CD8-positive, alpha-beta memory T cell (primary cell): ENCODE measurements around the gene CCDC184. TPM values are rescaled to one million over a fixed set of nuclear protein-coding genes. Genes with fewer than 3 reads are reported as not detected.

Experiments used
- CTCF ChIA-PET: fragments of 350-600 bp; sonication (Branson Sonifier 250); formaldehyde crosslinking; loops from one replicate; lab custom pipeline; 2021; ENCODE audit warnings: antibody characterized with exemption; lab: Charles Lee
- POLR2A ChIA-PET: fragments of 350-600 bp; sonication (Branson Sonifier 250); formaldehyde crosslinking; loops from one replicate; lab custom pipeline; 2021; ENCODE audit warnings: antibody characterized with exemption; lab: Charles Lee
- DNase-seq, 5 donors: peaks; one replicate each; pipeline versions ENCODE4 v3.0.0 to v3.0.0-alpha.2; 2020 to 2022; ENCODE audit warnings: mixed read lengths in 1 of 5
- H3K27ac ChIP-seq: one replicate; pipeline ENCODE4 v1.7.0; 2013; ENCODE audit warnings: low read depth, mild to moderate bottlenecking, low read length, moderate library complexity
- H3K27me3 ChIP-seq: 2 replicates; pipeline ENCODE4 v1.7.0; 2013; ENCODE audit warnings: low read length, mild to moderate bottlenecking; ENCODE audit not compliant: insufficient read depth, poor library complexity, severe bottlenecking
- H3K36me3 ChIP-seq: 2 replicates; pipeline ENCODE4 v1.7.0; 2013; ENCODE audit warnings: mild to moderate bottlenecking, low read length, moderate library complexity; ENCODE audit not compliant: insufficient read depth
- H3K4me1 ChIP-seq: 2 replicates; pipeline ENCODE4 v1.7.0; 2013; ENCODE audit warnings: mild to moderate bottlenecking, low read length, moderate library complexity; ENCODE audit not compliant: insufficient read depth
- H3K4me3 ChIP-seq: 2 replicates; pipeline ENCODE4 v1.7.0; 2013; ENCODE audit warnings: mild to moderate bottlenecking, low read length
- H3K9me3 ChIP-seq: 2 replicates; pipeline ENCODE4 v1.7.0; 2013; ENCODE audit warnings: mild to moderate bottlenecking, low read length
- H3K27ac Mint-ChIP-seq, 8 donors: one replicate each; pipeline ENCODE4 v1.8.0; 2020 to 2021; ENCODE audit warnings: mixed read lengths in 8 of 8, mild to moderate bottlenecking in 6 of 8, inconsistent platforms in 3 of 8, moderate library complexity in 3 of 8
- H3K27me3 Mint-ChIP-seq, 2 donors: one replicate each; pipeline ENCODE4 v1.8.0; 2020 to 2021; ENCODE audit warnings: mixed read lengths in 2 of 2, mild to moderate bottlenecking in 1 of 2, moderate library complexity in 1 of 2
- H3K36me3 Mint-ChIP-seq, 3 donors: one replicate each; pipeline ENCODE4 v1.8.0; 2020 to 2021; ENCODE audit warnings: mixed read lengths in 3 of 3, inconsistent platforms in 1 of 3, mild to moderate bottlenecking in 1 of 3
- H3K4me1 Mint-ChIP-seq, 3 donors: one replicate each; pipeline ENCODE4 v1.8.0; 2020 to 2021; ENCODE audit warnings: mixed read lengths in 3 of 3, inconsistent platforms in 1 of 3, mild to moderate bottlenecking in 1 of 3
- H3K4me3 Mint-ChIP-seq, 7 donors: one replicate each; pipeline ENCODE4 v1.8.0; 2020 to 2021; ENCODE audit warnings: mixed read lengths in 7 of 7, mild to moderate bottlenecking in 6 of 7, moderate library complexity in 4 of 7, inconsistent platforms in 2 of 7
- H3K9me3 Mint-ChIP-seq, 5 donors: one replicate each; pipeline ENCODE4 v1.8.0; 2020 to 2022; ENCODE audit warnings: mixed read lengths in 5 of 5, mild to moderate bottlenecking in 3 of 5, moderate library complexity in 2 of 5, inconsistent platforms in 1 of 5
- polyA plus RNA-seq: library from polyadenylated mRNA; unstranded; fragments of 300-500 nt; fragmentation: Illumina TruSeq; gene quantifications from one replicate; pipeline ENCODE4 v1.2.3, GENCODE V29; 2021
- total RNA-seq, 2 experiments: library from RNA; stranded (reverse); gene quantifications; one replicate each; pipeline ENCODE4 v1.2.3, GENCODE V29; 2021

The CCDC184 gene
- total and polyA plus RNA-seq, 3 experiments from 2014 or later, result 0.72 to 0.97 (median 0.91) TPM

DNA sequence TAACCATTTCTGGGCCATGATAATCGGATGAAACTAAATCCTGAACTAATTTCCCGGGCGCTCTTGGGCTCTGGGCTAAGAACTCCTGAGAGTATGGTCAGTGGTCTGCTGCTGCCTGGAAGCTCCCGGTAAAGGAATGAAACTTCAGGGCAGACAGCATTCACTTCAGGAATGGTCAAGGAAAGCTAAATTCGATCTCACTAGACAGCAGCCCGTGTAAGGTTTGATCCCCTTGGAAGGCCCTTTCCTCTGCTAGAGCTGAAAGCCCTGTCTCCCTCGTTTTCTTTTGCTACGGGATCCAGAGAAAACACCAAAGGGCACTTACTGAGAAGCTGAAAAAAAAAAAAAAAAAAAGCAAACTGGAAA lies 26.8 kb upstream of the CCDC184 start:
- peaks cover 16% of the 10 kb centered on the region for H3K36me3 ChIP-seq
- Mint-ChIP-seq H3K4me3 (peak overlapping the region; percentile 95 to 99 (median 98)), H3K9me3 (no peaks in the 10 kb centered on the region), H3K27ac (peak overlapping the region; percentile 91 to 99 (median 98)), H3K4me1 (peaks cover 31 to 55% (median 41%) of the 10 kb centered on the region in 3 donors), H3K36me3 (peaks cover 0 to 34% (median 8%) of the 10 kb centered on the region in 3 donors), H3K27me3 (peaks cover 0 to 2% of the 10 kb centered on the region in 2 donors)
- ChIA-PET CTCF (interaction anchor here (0.7 to 2.1 kb wide), 8 partner anchors 9 to 463 kb away, joined by 3 to 11 read pairs (median 6); partner anchors contain the start of gene TMEM106C), POLR2A (interaction anchor here (0.6 to 1.9 kb wide), 4 partner anchors 28 to 251 kb away, joined by 5 to 17 read pairs (median 11); partner anchors contain the start of gene SENP1)
- peak overlapping the region; percentile 96 for H3K4me3 ChIP-seq
- DNase-seq, result no peak
- peaks cover 20% of the 10 kb centered on the region for H3K4me1 ChIP-seq
- H3K9me3 ChIP-seq, result no peaks in the 10 kb centered on the region
- no peaks in the 10 kb centered on the region for H3K27me3 ChIP-seq
- H3K27ac ChIP-seq, result peak overlapping the region; percentile 88

DNA sequence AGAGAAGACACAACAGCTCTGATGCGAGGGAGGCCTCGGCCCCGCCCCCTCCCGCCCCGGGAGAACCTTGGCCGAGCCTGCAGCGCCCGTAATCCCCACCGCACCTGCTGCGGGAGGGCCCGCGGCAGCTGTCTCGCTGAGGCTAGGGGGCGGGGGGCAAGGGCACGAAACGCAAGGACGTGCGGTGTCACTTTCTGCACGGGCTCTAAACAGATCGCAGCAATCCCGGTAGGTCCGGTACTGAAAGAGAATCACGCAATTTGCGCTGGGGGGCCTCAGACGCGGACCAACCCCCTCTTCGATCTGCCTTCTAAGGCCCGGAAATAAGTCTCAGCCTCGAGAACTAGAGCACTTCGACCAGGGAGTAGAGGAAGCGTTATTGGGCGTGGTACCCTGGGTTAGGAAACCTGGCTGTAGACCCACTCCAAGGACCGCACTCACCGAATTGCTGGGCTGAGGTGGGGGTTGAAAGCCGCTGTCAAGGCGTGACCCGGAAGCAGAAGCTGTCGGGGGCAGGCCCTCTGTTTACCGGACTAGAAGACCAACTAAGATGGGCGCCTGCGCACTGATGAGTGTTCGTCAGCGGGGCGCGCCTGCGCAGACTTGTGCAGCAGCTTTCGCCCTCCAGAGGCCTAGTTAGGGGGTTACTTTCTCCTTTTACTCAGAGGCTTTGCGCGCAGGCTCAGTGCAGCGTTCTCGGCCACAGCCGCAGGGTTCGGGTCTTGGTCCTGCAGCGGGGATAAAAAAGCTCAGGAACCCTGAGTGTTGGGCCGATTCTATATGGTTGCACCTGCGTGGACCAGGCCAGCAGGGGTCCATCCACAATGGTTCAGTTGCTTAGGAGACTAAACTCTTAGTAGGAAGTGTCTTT lies 26.2 kb upstream of the CCDC184 start, which contains the start of gene ASB8:
Gene ASB8, minus strand, starts transcription at position 498 of the 871 bp plus-strand sequence. CDS start 4,019 bp downstream, outside the sequence.
- Mint-ChIP-seq H3K27ac (peak within 1 kb of the TSS; percentile 91 to 99 (median 98)), H3K4me3 (peak within 1 kb of the TSS; percentile 95 to 99 (median 98)), H3K4me1 (peaks cover 31 to 52% (median 41%) of the 10 kb centered on the region in 3 donors), H3K27me3 (peaks cover 0 to 2% of the 10 kb centered on the region in 2 donors), H3K9me3 (no peaks in the 10 kb centered on the region), H3K36me3 (peaks cover 0 to 28% (median 8%) of the 10 kb centered on the region in 3 donors)
- no peaks in the 10 kb centered on the region for H3K9me3 ChIP-seq
- H3K27ac ChIP-seq, result peak within 1 kb of the TSS; percentile 88
- H3K4me1 ChIP-seq, result peaks cover 20% of the 10 kb centered on the region
- POLR2A ChIA-PET, result interaction anchor here (0.6 to 1.9 kb wide), 7 partner anchors 13 to 338 kb away, joined by 3 to 17 read pairs (median 8); partner anchors contain the start of genes CCDC184, HDAC7 and SENP1
- H3K27me3 ChIP-seq, result no peaks in the 10 kb centered on the region
- peak; percentile 98 to 99 (median 98) for DNase-seq
- peak within 1 kb of the TSS; percentile 96 for H3K4me3 ChIP-seq
- peaks cover 13% of the 10 kb centered on the region for H3K36me3 ChIP-seq
- CTCF ChIA-PET, result interaction anchor here (0.7 to 2.1 kb wide), 14 partner anchors 10 to 463 kb away, joined by 3 to 11 read pairs (median 4); partner anchors contain the start of genes CCDC184, SENP1 and TMEM106C

DNA sequence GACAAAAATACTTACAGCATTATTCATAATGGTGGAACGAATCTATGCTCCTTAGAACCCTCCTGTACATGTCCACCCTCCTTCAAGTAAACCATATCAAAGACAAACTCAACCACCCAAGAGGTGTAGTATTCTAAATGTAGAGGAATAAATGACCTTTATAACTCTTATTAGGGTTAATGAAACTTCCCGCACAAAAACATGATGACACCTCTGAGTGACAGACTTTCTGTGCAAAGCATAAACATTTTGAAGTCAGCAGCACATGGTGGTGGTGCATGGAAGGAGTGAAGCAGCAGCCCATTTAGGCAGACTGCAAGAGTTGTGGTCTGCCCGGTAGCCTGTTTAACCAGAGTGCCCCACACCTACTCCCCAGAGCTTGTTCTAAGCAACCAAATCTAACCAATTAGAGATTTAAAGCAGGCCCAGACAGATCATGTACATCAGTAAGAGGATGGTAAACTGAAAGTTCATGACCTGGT lies 25.5 kb upstream of the CCDC184 start:
- peaks cover 20% of the 10 kb centered on the region for H3K4me1 ChIP-seq
- peaks cover 9% of the 10 kb centered on the region for H3K36me3 ChIP-seq
- H3K27me3 ChIP-seq, result no peaks in the 10 kb centered on the region
- CTCF ChIA-PET, result interaction anchor here (0.8 to 2.1 kb wide), 11 partner anchors 10 to 462 kb away, joined by 3 to 11 read pairs (median 5); partner anchors contain the start of genes CCDC184, SENP1 and TMEM106C
- H3K27ac ChIP-seq, result peak overlapping the region; percentile 88
- H3K27ac Mint-ChIP-seq, result peak overlapping the region; percentile 91 to 99 (median 98)
- POLR2A ChIA-PET, result interaction anchor here (0.6 to 1.9 kb wide), 5 partner anchors 13 to 338 kb away, joined by 3 to 17 read pairs (median 13); partner anchors contain the start of genes CCDC184, HDAC7 and SENP1
- peaks cover under 1 to 2% of the 10 kb centered on the region in 2 donors for H3K27me3 Mint-ChIP-seq
- H3K4me3 ChIP-seq, result peak overlapping the region; percentile 96
- H3K9me3 ChIP-seq, result no peaks in the 10 kb centered on the region
- H3K9me3 Mint-ChIP-seq, result no peaks in the 10 kb centered on the region
- peak in 1 of 5 donors; percentile 49 for DNase-seq
- H3K4me3 Mint-ChIP-seq, result peak overlapping the region; percentile 95 to 99 (median 98)
- peaks cover 31 to 46% (median 38%) of the 10 kb centered on the region in 3 donors for H3K4me1 Mint-ChIP-seq
- H3K36me3 Mint-ChIP-seq, result peaks cover 0 to 23% (median 8%) of the 10 kb centered on the region in 3 donors

DNA sequence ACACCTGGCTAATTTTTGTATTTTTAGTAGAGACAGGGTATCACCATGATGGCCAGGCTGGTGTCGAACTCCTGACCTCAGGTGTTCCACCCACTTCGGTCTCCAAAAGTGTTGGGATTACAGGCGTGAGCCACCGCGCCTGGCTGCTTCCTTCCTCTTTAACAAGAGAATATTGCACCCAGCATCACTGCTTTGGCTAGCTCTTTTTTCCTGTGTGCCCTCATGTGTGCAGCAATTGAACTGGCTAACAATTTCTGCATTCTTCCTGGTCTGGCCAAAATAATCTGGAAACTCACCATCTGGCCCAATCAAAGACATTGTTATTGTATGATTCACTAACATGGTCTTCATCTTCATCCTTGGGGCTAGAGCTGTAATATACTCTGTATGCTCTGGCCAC lies 23.4 kb upstream of the CCDC184 start:
- H3K36me3 Mint-ChIP-seq, result peaks cover 0 to 10% (median 1%) of the 10 kb centered on the region in 3 donors
- DNase-seq, result no peak
- peak overlapping the region in 1 of 7 donors; percentile 53 for H3K4me3 Mint-ChIP-seq
- H3K9me3 ChIP-seq, result no peaks in the 10 kb centered on the region
- H3K27ac ChIP-seq, result no peak overlapping the region
- no peak overlapping the region for H3K27ac Mint-ChIP-seq
- peaks cover 22 to 32% (median 27%) of the 10 kb centered on the region in 3 donors for H3K4me1 Mint-ChIP-seq
- H3K4me1 ChIP-seq, result peaks cover 20% of the 10 kb centered on the region
- no peaks in the 10 kb centered on the region for H3K9me3 Mint-ChIP-seq
- CTCF ChIA-PET, result interaction anchor here (0.8 kb wide), 1 partner anchor 197 kb away, joined by 3 read pairs; the partner anchor contains the start of gene TMEM106C
- H3K27me3 Mint-ChIP-seq, result peaks cover 2 to 14% of the 10 kb centered on the region in 2 donors
- POLR2A ChIA-PET, result no interaction called here
- no peaks in the 10 kb centered on the region for H3K36me3 ChIP-seq
- H3K4me3 ChIP-seq, result no peak overlapping the region
- H3K27me3 ChIP-seq, result no peaks in the 10 kb centered on the region

DNA sequence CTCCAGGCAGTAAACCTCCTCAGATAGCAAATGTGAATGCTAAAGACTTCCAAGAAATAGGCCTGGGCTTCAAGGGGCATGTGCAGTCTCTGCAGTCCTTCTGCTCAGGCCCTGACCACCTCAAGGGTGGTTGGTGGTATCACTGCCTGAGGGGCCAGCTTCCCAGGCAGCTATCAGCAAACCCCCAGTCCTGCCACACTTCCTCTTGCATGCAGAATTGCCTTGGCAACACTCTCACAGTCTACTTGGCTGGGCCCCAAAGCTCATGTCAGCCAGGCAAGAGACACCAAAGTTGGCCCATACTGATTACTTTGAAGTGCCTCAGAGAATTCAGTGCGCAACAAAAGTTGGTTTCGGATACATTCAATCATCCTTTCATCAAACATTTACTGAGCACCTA lies 22.6 kb upstream of the CCDC184 start:
- H3K4me1 Mint-ChIP-seq, result peaks cover 22 to 27% (median 27%) of the 10 kb centered on the region in 3 donors
- no peak overlapping the region for H3K27ac ChIP-seq
- peaks cover 0 to 10% (median 1%) of the 10 kb centered on the region in 3 donors for H3K36me3 Mint-ChIP-seq
- no peaks in the 10 kb centered on the region for H3K27me3 ChIP-seq
- no peak overlapping the region for H3K4me3 Mint-ChIP-seq
- H3K9me3 ChIP-seq, result no peaks in the 10 kb centered on the region
- peaks cover 2 to 18% of the 10 kb centered on the region in 2 donors for H3K27me3 Mint-ChIP-seq
- POLR2A ChIA-PET, result no interaction called here
- H3K4me1 ChIP-seq, result peaks cover 20% of the 10 kb centered on the region
- no peak overlapping the region for H3K27ac Mint-ChIP-seq
- no peaks in the 10 kb centered on the region for H3K9me3 Mint-ChIP-seq
- H3K4me3 ChIP-seq, result no peak overlapping the region
- CTCF ChIA-PET, result interaction anchor here (0.8 kb wide), 1 partner anchor 198 kb away, joined by 3 read pairs; the partner anchor contains the start of gene TMEM106C
- no peaks in the 10 kb centered on the region for H3K36me3 ChIP-seq
- DNase-seq, result no peak

DNA sequence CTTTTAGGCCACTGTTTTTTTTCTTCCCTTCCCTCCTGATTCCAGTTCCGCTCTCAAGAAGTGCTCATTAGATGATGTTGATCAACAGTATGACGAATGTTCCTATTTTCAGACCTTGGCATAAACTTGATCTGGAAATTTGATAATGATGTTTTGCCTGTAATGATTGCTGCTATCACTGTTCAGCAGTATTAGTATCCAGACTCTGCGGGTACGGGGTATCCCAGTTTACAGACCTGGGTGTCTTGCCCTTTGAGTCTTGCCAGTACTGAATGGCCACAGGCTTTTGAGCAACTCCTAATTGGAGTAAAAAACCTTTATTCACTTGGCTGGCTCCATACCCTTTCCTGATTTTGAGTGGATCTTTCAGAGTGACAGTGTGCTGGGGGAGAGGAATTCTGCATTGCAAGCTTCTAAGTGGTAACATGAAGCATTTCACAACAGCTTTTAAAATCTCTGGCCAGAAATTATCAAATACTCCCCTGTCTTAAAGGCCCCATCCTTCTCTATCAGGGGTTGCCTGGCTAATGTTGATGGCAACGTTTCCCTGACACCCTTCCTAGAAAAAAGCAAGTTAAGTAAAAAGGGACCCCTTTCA lies 20.2 kb upstream of the CCDC184 start:
- no peak for DNase-seq
- no peaks in the 10 kb centered on the region for H3K9me3 Mint-ChIP-seq
- no peaks in the 10 kb centered on the region for H3K36me3 ChIP-seq
- H3K27me3 Mint-ChIP-seq, result peaks cover 5 to 25% of the 10 kb centered on the region in 2 donors
- ChIA-PET CTCF (interaction anchor here (1.0 to 1.5 kb wide), 4 partner anchors 20 to 449 kb away, joined by 3 to 4 read pairs (median 4); partner anchors contain the start of genes CCDC184 and TMEM106C), POLR2A (interaction anchor here (0.6 kb wide), 1 partner anchor 263 kb away, joined by 3 read pairs; no protein-coding TSS in a partner anchor)
- peaks cover 0 to 1% (median 0%) of the 10 kb centered on the region in 3 donors for H3K36me3 Mint-ChIP-seq
- no peak overlapping the region for H3K27ac ChIP-seq
- H3K4me3 ChIP-seq, result no peak overlapping the region
- H3K4me3 Mint-ChIP-seq, result no peak overlapping the region
- no peaks in the 10 kb centered on the region for H3K9me3 ChIP-seq
- H3K27me3 ChIP-seq, result no peaks in the 10 kb centered on the region
- peaks cover 4 to 7% (median 5%) of the 10 kb centered on the region in 3 donors for H3K4me1 Mint-ChIP-seq
- peak overlapping the region in 1 of 8 donors; percentile 33 for H3K27ac Mint-ChIP-seq
- H3K4me1 ChIP-seq, result peaks cover 6% of the 10 kb centered on the region

DNA sequence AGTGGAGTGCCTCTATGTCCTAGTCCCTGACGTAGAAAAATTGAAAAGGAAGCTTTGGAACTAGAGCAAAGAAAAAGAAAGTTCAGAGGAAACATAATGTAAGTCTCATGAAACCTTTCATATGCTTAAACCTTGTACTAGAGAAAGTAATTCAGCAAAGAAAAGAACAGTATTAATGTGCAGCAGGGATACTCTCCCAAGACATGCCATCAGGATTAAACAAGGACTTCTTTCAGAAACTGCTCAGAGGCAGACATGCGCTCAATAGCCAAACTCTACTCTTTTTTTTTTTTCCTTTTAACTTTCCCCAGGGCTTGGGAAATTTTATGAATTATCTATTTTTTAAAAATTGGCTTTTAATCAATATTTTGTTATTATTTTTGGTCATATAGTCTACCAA lies 19.0 kb upstream of the CCDC184 start:
- peaks cover 5 to 25% of the 10 kb centered on the region in 2 donors for H3K27me3 Mint-ChIP-seq
- POLR2A ChIA-PET, result interaction anchor here (0.6 kb wide), 1 partner anchor 13 kb away, joined by 3 read pairs; no protein-coding TSS in a partner anchor
- no peak overlapping the region for H3K4me3 Mint-ChIP-seq
- H3K27ac ChIP-seq, result no peak overlapping the region
- H3K36me3 ChIP-seq, result no peaks in the 10 kb centered on the region
- no peaks in the 10 kb centered on the region for H3K27me3 ChIP-seq
- no peaks in the 10 kb centered on the region for H3K9me3 Mint-ChIP-seq
- H3K4me3 ChIP-seq, result no peak overlapping the region
- peaks cover 0 to 1% (median 0%) of the 10 kb centered on the region in 3 donors for H3K36me3 Mint-ChIP-seq
- CTCF ChIA-PET, result interaction anchor here (1.1 to 2.1 kb wide), 6 partner anchors 19 to 450 kb away, joined by 3 to 9 read pairs (median 4); partner anchors contain the start of genes CCDC184 and TMEM106C
- no peak for DNase-seq
- H3K4me1 Mint-ChIP-seq, result no peaks in the 10 kb centered on the region
- no peak overlapping the region for H3K27ac Mint-ChIP-seq
- no peaks in the 10 kb centered on the region for H3K4me1 ChIP-seq
- H3K9me3 ChIP-seq, result no peaks in the 10 kb centered on the region
